ENCODE results near the gene FNIP2. TPM values are rescaled to one million over a fixed set of nuclear protein-coding genes. Genes with fewer than 3 reads are reported as not detected.

The FNIP2 gene
- total RNA-seq, 4 donors from 2014 or later = 48.9 to 75.8 (median 63.2) TPM

DNA sequence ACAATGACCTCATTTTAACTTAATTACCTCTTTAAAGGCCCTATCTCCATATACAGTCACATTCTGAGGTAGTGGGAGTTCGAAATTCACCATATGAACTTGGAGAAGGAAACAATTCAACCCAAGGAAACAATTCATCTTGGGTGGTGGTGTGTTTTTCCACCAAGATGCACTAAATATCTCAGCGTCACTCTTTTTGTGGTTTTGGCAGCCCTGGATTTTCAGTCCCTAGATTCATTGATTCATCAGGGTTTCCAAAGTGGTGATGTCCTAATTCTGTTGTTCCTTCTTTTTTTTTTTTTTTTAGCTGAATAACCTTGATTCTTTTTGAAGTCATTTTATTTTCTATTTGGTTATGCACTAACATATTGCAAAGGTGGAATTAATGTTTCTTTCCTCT lies 171.4 kb downstream of the FNIP2 start:
- TF ChIP-seq, protein P1, sequence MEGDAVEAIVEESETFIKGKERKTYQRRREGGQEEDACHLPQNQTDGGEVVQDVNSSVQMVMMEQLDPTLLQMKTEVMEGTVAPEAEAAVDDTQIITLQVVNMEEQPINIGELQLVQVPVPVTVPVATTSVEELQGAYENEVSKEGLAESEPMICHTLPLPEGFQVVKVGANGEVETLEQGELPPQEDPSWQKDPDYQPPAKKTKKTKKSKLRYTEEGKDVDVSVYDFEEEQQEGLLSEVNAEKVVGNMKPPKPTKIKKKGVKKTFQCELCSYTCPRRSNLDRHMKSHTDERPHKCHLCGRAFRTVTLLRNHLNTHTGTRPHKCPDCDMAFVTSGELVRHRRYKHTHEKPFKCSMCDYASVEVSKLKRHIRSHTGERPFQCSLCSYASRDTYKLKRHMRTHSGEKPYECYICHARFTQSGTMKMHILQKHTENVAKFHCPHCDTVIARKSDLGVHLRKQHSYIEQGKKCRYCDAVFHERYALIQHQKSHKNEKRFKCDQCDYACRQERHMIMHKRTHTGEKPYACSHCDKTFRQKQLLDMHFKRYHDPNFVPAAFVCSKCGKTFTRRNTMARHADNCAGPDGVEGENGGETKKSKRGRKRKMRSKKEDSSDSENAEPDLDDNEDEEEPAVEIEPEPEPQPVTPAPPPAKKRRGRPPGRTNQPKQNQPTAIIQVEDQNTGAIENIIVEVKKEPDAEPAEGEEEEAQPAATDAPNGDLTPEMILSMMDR (IDR thresholded peaks at IDR 0.05) = no peak
- TF ChIP-seq POLR2A (IDR thresholded peaks at IDR 0.05) = no peak
- no peaks in the 10 kb centered on the region for H3K27me3 ChIP-seq
- no peak overlapping the region for H3K27ac ChIP-seq
- DNase-seq = no peak
- WGBS, 2 donors = 85 to 90% methylated on average over 2 of the region's 2 CpGs
- H3K36me3 ChIP-seq = no peaks in the 10 kb centered on the region
- no peaks in the 10 kb centered on the region for H3K4me1 ChIP-seq
- H3K4me3 ChIP-seq (replicated peaks in 1 of 3) = no peak overlapping the region
- intact Hi-C loops (cut with DNase I) = no loop called here
- H3K9me3 ChIP-seq = no peaks in the 10 kb centered on the region

DNA sequence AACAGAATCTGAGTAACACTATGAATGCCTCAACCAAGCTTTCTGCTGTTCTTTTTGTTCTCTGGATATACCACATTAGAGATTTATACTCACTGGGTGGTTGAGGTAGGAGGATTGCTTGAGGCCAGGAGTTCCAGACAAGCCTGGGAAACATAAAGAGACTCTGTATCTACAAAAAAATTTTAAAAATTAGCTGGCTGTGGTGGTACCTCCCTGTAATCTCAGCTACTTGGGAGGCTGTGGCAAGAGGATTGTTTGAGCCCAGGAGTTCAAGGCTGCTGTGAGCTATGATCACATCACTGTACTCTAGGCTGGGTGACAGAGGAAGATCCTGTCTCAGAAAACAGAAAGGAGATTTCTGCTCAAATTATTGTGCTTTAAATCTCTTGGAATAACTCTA lies 172.5 kb downstream of the FNIP2 start:
- H3K9me3 ChIP-seq = no peaks in the 10 kb centered on the region
- DNase-seq = no peak
- H3K4me1 ChIP-seq = no peaks in the 10 kb centered on the region
- no peak overlapping the region for H3K27ac ChIP-seq
- no peaks in the 10 kb centered on the region for H3K27me3 ChIP-seq
- no peak overlapping the region for H3K4me3 ChIP-seq (replicated peaks in 1 of 3)
- no peak for TF ChIP-seq POLR2A (IDR thresholded peaks at IDR 0.05)
- TF ChIP-seq, protein P1 (IDR thresholded peaks at IDR 0.05) = no peak
- H3K36me3 ChIP-seq = no peaks in the 10 kb centered on the region
- intact Hi-C loops (cut with DNase I) = no loop called here

DNA sequence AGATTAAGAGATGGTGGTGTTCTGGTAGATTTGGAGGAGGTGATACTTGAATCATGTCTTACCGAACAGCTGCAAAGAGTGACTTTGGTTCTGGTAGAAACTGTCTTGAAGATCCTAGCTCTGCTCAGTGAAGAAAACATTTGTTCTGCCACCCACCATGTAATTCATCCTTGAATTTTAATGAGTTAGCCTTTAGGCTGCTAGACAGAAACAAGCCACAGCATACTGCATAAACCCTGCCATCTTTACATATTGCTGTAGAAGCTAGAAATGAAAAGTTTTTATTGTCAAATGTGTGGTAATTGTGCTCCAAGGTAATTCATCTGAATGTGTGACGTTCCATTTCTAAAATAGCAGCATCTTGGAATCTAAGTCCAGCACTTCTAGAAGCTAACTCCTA lies 173.1 kb downstream of the FNIP2 start:
- intact Hi-C loops (cut with DNase I) = no loop called here
- Histone ChIP-seq H3K27me3 (no peaks in the 10 kb centered on the region), H3K27ac (no peak overlapping the region), H3K4me3 (replicated peaks in 1 of 3) (no peak overlapping the region), H3K4me1 (no peaks in the 10 kb centered on the region), H3K36me3 (no peaks in the 10 kb centered on the region), H3K9me3 (no peaks in the 10 kb centered on the region)
- no peak for DNase-seq
- no peak for TF ChIP-seq POLR2A (IDR thresholded peaks at IDR 0.05)
- TF ChIP-seq, protein P1 (IDR thresholded peaks at IDR 0.05) = no peak
- 50 to 74% methylated on average over 2 of the region's 2 CpGs for WGBS, 2 donors

DNA sequence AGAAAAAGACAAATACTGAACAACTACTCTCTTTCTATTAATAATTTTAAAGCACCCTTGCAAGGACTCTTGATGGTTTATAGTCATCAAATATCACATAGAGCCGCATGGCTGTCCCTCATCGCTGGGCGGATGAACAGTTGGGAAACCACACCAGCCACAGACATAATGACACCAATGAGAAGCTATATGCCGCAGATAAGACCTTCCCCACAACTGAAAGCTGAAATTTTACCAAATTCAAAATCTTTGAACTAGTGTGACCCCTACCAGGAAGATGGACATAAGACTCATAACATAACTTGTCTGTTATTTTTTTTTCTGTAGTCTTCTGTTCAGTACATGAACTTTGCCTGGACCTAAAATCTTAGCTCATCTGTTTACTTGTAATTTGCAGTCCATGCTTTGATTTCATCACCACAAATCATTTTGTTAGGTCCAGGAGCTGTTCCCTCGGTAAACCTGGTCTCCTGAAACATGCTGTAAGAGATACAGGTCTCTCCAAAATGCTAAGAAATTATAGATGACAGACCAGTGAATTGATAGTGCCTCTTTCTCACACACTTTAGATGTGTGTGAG lies 176.8 kb downstream of the FNIP2 start:
- no peak for DNase-seq
- Histone ChIP-seq H3K27ac (no peak overlapping the region), H3K9me3 (no peaks in the 10 kb centered on the region), H3K4me3 (replicated peaks in 1 of 3) (no peak overlapping the region), H3K27me3 (no peaks in the 10 kb centered on the region), H3K4me1 (no peaks in the 10 kb centered on the region), H3K36me3 (no peaks in the 10 kb centered on the region)
- intact Hi-C loops (cut with DNase I) = no loop called here
- WGBS, 2 donors = 95 to 97% methylated on average over 5 of the region's 5 CpGs
- TF ChIP-seq, protein P1 (IDR thresholded peaks at IDR 0.05) = no peak

DNA sequence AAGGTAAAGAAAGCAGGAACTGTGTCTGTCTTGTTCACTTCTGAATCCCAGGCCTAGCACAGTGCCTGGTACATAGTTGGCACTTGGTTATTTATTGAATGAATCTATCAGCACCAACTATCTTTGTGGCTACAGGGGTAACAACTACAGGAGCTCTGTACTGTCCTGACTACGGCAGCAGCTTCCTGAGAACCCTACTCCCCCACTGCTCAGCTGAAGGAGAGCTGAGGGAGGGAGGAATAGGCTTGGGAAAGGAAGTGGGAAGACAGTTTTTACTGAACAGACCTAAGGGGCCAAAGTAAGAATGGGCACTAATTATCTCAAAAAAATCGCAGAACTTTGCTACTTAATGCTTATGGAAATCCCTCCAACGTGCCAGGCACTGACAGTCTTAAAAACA lies 178.0 kb downstream of the FNIP2 start:
- intact Hi-C loops (cut with DNase I) = no loop called here
- no peaks in the 10 kb centered on the region for H3K9me3 ChIP-seq
- WGBS, 2 donors = 84 to 93% methylated on average over 3 of the region's 3 CpGs
- H3K27ac ChIP-seq = no peak overlapping the region
- H3K27me3 ChIP-seq = no peaks in the 10 kb centered on the region
- no peaks in the 10 kb centered on the region for H3K36me3 ChIP-seq
- TF ChIP-seq, protein P1 (IDR thresholded peaks at IDR 0.05) = no peak
- TF ChIP-seq POLR2A (IDR thresholded peaks at IDR 0.05) = no peak
- no peak for DNase-seq
- no peaks in the 10 kb centered on the region for H3K4me1 ChIP-seq
- no peak overlapping the region for H3K4me3 ChIP-seq (replicated peaks in 1 of 3)
